Thyroid gland (tissue), 4 donors: ENCODE measurements around the gene FAAP100. TPM values are rescaled to one million over a fixed set of nuclear protein-coding genes. Genes with fewer than 3 reads are reported as not detected.

ENCODE experiments used
- DNase-seq, 2 donors: peaks; one replicate each; pipeline ENCODE4 v3.0.0-alpha.2; 2019
- H3K27ac ChIP-seq, 3 donors: fragments of 200-600 bp; sonication (generic); 1 replicate in 2 of 3; 2 replicates in 1 of 3; pipeline ENCODE4 v1.5.1; 2016 to 2019; ENCODE audit warnings: mild to moderate bottlenecking in 1 of 3, moderate library complexity in 1 of 3
- H3K27me3 ChIP-seq: fragments of 200-600 bp; sonication (generic); one replicate; pipeline ENCODE4 v1.5.1; 2019
- H3K36me3 ChIP-seq, 2 donors: fragments of 200-600 bp; sonication (generic); one replicate each; pipeline ENCODE4 v1.5.1; 2016 to 2019
- H3K4me1 ChIP-seq, 2 donors: fragments of 200-600 bp; sonication (generic); one replicate each; pipeline ENCODE4 v1.5.1; 2017 to 2019
- H3K4me3 ChIP-seq, 3 donors: fragments of 200-600 bp; sonication (generic); replicated peaks in 1 of 3; 1 replicate in 2 of 3; 2 replicates in 1 of 3; pipeline ENCODE4 v1.5.1; 2016; ENCODE audit warnings: mild to moderate bottlenecking in 1 of 3
- H3K9me3 ChIP-seq: fragments of 200-600 bp; sonication (generic); one replicate; pipeline ENCODE4 v1.5.1; 2017
- POLR2A ChIP-seq, 2 donors: fragments of 450-650 bp; IDR thresholded peaks; one replicate each; pipeline ENCODE4 v1.6.1; 2017; ENCODE audit warnings: antibody characterized with exemption in 2 of 2, mild to moderate bottlenecking in 2 of 2, moderate library complexity in 1 of 2
- WGBS, 2 donors: methylation state at CpG; one replicate each; pipeline ENCODE4 v1.1.5; 2017; 5-methylcytosine and 5-hydroxymethylcytosine counted together
- intact Hi-C: fragments of 100-400 bp; cut with DNase I; formaldehyde crosslinking; loops from one replicate; pipeline ENCODE4 v1.15.1; 2023
- total RNA-seq, 4 donors: library from RNA; depleted of rRNA; stranded (reverse); fragments of >200 nt; gene quantifications; one replicate each; pipeline ENCODE4 v1.2.3, GENCODE V29; 2016
- TF ChIP-seq, protein P1 (sequence below), 6 experiments: fragments of 200-600 bp in 3 of 6; fragments of 450-650 bp in 3 of 6; sonication (generic) in 3 of 6; IDR thresholded peaks; one replicate each; pipeline ENCODE4 v1.5.1; 2016 to 2019; ENCODE audit warnings: antibody characterized with exemption in 6 of 6, mild to moderate bottlenecking in 2 of 6, inconsistent platforms in 1 of 6, moderate library complexity in 1 of 6

Gene FAAP100
- total RNA-seq, 4 donors from 2014 or later: 24.1 to 35.2 (median 31.0) TPM

- DNase-seq: no peak
- intact Hi-C loops: no loop called here
- H3K4me3 ChIP-seq: no peak overlapping the region
- 90 to 92% methylated on average over 10 to 15 of the region's 16 CpGs for WGBS, 2 donors
- peaks cover 25 to 26% of the 10 kb centered on the region in 2 donors for H3K4me1 ChIP-seq
- TF ChIP-seq POLR2A (IDR thresholded peaks at IDR 0.05): no peak
- TF ChIP-seq, protein P1, sequence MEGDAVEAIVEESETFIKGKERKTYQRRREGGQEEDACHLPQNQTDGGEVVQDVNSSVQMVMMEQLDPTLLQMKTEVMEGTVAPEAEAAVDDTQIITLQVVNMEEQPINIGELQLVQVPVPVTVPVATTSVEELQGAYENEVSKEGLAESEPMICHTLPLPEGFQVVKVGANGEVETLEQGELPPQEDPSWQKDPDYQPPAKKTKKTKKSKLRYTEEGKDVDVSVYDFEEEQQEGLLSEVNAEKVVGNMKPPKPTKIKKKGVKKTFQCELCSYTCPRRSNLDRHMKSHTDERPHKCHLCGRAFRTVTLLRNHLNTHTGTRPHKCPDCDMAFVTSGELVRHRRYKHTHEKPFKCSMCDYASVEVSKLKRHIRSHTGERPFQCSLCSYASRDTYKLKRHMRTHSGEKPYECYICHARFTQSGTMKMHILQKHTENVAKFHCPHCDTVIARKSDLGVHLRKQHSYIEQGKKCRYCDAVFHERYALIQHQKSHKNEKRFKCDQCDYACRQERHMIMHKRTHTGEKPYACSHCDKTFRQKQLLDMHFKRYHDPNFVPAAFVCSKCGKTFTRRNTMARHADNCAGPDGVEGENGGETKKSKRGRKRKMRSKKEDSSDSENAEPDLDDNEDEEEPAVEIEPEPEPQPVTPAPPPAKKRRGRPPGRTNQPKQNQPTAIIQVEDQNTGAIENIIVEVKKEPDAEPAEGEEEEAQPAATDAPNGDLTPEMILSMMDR (IDR thresholded peaks at IDR 0.05): no peak
- no peak overlapping the region for H3K27ac ChIP-seq
- no peaks in the 10 kb centered on the region for H3K9me3 ChIP-seq
- H3K36me3 ChIP-seq: peaks cover 48 to 51% of the 10 kb centered on the region in 2 donors
- no peaks in the 10 kb centered on the region for H3K27me3 ChIP-seq
Observed at GRCh38 chr17:81565231-81565630, 13.1 kb upstream of the FAAP100 start.

DNA sequence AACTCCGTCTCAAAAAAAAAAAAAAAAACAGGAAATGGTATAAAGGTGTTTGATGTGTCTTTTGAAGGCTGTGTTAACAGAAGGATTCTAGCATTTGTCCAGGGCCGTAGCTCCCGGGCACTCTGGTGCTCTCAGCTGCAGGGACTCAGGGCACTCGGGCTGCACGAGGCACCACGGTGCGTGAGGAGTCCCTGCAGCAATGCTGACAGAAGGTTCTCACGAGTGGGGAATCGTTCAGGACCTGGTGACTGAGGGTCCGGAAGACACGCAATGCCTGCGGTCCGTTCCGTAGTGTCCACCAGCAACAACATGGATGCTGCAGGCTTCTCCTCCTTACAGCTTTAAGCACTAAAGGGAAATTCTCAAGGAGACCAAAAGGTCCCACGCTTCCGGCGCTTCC is 12.6 kb upstream of the FAAP100 start:
- Histone ChIP-seq H3K27me3 (no peaks in the 10 kb centered on the region), H3K4me3 (no peak overlapping the region), H3K4me1 (peaks cover 25 to 26% of the 10 kb centered on the region in 2 donors), H3K27ac (no peak overlapping the region), H3K9me3 (no peaks in the 10 kb centered on the region), H3K36me3 (peaks cover 47 to 51% of the 10 kb centered on the region in 2 donors)
- WGBS, 2 donors: 92% methylated on average over 13 to 17 of the region's 17 CpGs
- DNase-seq: no peak
- intact Hi-C loops: no loop called here
- TF ChIP-seq POLR2A (IDR thresholded peaks at IDR 0.05): no peak
- TF ChIP-seq, protein P1 (IDR thresholded peaks at IDR 0.05): no peak

- H3K27ac ChIP-seq: no peak overlapping the region
- WGBS, 2 donors: 90 to 93% methylated on average over 10 of the region's 10 CpGs
- intact Hi-C loops: no loop called here
- TF ChIP-seq POLR2A (IDR thresholded peaks at IDR 0.05): no peak
- no peak overlapping the region for H3K4me3 ChIP-seq
- no peaks in the 10 kb centered on the region for H3K27me3 ChIP-seq
- H3K36me3 ChIP-seq: peaks cover 48 to 51% of the 10 kb centered on the region in 2 donors
- DNase-seq: no peak
- no peaks in the 10 kb centered on the region for H3K9me3 ChIP-seq
- H3K4me1 ChIP-seq: peaks cover 25 to 26% of the 10 kb centered on the region in 2 donors
Observed at GRCh38 chr17:81563861-81564586, 11.9 kb upstream of the FAAP100 start.

DNA sequence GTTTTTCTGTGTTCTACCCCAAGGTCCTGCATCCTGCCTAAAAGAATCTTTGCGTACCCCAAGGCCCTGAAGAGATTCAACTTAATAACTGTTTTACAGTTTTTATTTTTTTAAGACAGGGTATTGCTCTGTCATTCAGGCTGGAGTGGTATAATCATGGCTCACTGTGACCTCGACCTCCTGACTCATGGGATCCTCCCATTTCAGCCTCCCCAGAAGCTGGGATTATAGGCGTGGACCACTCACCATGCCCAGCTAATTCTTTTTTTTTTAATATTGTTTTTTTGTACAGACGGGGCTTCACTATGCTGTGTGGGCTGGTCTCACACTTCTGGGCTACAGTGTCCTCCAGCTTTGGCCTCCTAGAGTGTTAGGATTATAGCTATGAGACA is 9.3 kb upstream of the FAAP100 start:
- Histone ChIP-seq H3K27ac (no peak overlapping the region), H3K27me3 (no peaks in the 10 kb centered on the region), H3K9me3 (no peaks in the 10 kb centered on the region), H3K36me3 (peaks cover 51 to 60% of the 10 kb centered on the region in 2 donors), H3K4me1 (peaks cover 9 to 16% of the 10 kb centered on the region in 2 donors), H3K4me3 (no peak overlapping the region)
- no peak for TF ChIP-seq POLR2A (IDR thresholded peaks at IDR 0.05)
- TF ChIP-seq, protein P1 (IDR thresholded peaks at IDR 0.05): no peak
- no peak for DNase-seq
- intact Hi-C loops: no loop called here
- WGBS, 2 donors: 89 to 93% methylated on average over 4 of the region's 4 CpGs

DNA sequence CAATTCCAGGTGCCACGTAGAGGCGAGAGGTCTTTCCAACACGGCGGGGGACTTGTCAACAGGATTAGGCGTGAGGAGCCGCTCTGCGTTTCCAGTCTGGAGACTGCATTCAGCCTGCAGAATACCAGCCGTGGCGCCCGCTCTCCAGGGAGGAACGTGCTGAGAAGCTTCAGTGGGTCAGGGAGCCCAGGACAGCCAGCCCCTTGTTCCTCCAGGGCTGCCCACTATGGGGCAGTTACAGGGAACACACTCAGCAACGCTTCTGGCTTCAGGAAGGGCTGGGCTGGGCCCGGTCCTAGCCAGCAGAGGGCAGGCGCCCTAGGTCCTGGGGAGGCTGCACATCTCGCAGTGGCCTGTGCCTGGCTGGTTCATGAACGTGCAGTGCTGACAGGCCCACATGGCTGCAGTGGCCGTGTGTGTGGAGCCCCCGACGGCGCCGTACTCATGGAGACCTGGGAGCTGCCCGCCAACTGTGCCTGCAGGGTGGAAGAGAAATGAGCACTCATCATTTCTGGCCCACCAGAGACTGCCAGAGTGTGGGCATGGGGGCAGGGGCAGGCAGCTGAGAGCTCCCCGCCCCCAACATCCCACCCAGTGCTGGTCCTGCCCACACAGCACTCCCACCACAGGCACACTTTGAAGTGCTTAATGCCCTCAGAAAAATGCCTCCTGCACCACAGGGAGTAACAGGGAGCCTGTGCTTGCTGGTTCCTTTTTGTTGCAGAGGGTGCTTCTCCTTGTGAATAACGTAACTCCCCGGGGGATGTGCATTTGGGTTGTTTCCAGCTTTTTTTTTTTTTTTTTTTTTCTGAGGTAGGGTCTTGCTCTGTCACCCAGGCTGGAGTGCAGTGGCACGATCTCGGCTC is 7.0 kb upstream of the FAAP100 start:
- WGBS, 2 donors: 86 to 92% methylated on average over 17 to 22 of the region's 27 CpGs
- Histone ChIP-seq H3K27ac (no peak overlapping the region), H3K36me3 (peaks cover 41 to 47% of the 10 kb centered on the region in 2 donors), H3K4me1 (peaks cover 0 to 20% of the 10 kb centered on the region in 2 donors), H3K27me3 (no peaks in the 10 kb centered on the region), H3K9me3 (no peaks in the 10 kb centered on the region), H3K4me3 (no peak overlapping the region)
- DNase-seq: no peak
- TF ChIP-seq POLR2A (IDR thresholded peaks at IDR 0.05): no peak
- TF ChIP-seq, protein P1 (IDR thresholded peaks at IDR 0.05): no peak
- intact Hi-C loops: no loop called here
